Measurements from ENCODE around the gene TMEM272. TPM values are rescaled to one million over a fixed set of nuclear protein-coding genes. Genes with fewer than 3 reads are reported as not detected.

TMEM272 gene
- total and polyA plus RNA-seq, 2 donors (not counting 1 experiment from before 2014, with no cell fraction given), result not detected

DNA sequence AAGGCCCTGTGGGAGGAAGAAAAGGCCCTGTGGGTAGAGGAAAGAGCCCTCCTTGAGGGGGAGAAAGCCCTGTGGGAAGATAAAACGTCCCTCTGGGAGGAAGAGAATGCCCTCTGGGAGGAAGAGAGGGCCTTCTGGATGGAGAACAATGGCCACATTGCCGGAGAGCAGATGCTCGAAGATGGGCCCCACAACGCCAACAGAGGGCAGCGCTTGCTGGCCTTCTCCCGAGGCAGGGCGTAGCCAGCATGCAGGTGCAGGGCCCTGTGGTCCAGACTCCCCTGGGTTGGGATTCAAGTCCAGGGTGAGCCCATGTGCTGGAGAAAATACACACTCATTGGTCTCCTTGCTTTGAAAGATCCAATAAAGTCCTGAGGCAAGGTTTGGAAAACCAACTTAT lies 20.9 kb upstream of the TMEM272 start:
- Histone ChIP-seq H3K4me3 (ENCODE audit: control extremely low read depth in 1 of 5, extremely low read depth in 1 of 5, insufficient read depth in 1 of 5, low read depth in 2 of 5, low read length in 4 of 5) (no peak overlapping the region), H3K9ac (ENCODE audit: low read length) (no peak overlapping the region), H3K4me2 (replicated peaks; ENCODE audit: low read depth, low read length, poor library complexity, severe bottlenecking) (no peak overlapping the region), H3K36me3 (replicated peaks in 1 of 2; ENCODE audit: control extremely low read depth in 1 of 2, control insufficient read depth in 1 of 2, extremely low read depth in 1 of 2, insufficient read depth in 2 of 2, low read length in 1 of 2) (no peaks in the 10 kb centered on the region), H3K79me2 (ENCODE audit: control insufficient read depth, insufficient read depth, low read length) (no peaks in the 10 kb centered on the region), H3K9me3 (ENCODE audit: control extremely low read depth in 1 of 3, control insufficient read depth in 2 of 3, insufficient read depth in 1 of 3, low read length in 2 of 3) (no peaks in the 10 kb centered on the region), H3K4me1 (ENCODE audit: control insufficient read depth in 2 of 2, insufficient read depth in 2 of 2, low read length in 2 of 2) (no peaks in the 10 kb centered on the region), H2AFZ (ENCODE audit: insufficient read depth, low read depth, low read length, poor library complexity, severe bottlenecking) (no peak overlapping the region), H3K27me3 (replicated peaks in 1 of 4; ENCODE audit: control extremely low read depth in 1 of 4, control insufficient read depth in 3 of 4, insufficient read depth in 4 of 4, low read length in 3 of 4) (no peaks in the 10 kb centered on the region), H3K27ac (ENCODE audit: low read length in 2 of 2) (no peak overlapping the region), H4K20me1 (ENCODE audit: control insufficient read depth, insufficient read depth, low read length, poor library complexity, severe bottlenecking) (no peaks in the 10 kb centered on the region)
- POLR2A ChIA-PET, result no interaction called here
- H3K4me3 Mint-ChIP-seq, result no peak overlapping the region
- H3K27ac Mint-ChIP-seq, result no peak overlapping the region
- H3K4me1 Mint-ChIP-seq, result no peaks in the 10 kb centered on the region
- ATAC-seq (ENCODE audit: low read depth) (no peak), DNase-seq (no peak)
- 60% methylated on average over 7 of the region's 7 CpGs for WGBS (ENCODE audit: insufficient coverage)
- peaks cover 19% of the 10 kb centered on the region for H3K27me3 Mint-ChIP-seq
- no peaks in the 10 kb centered on the region for H3K9me3 Mint-ChIP-seq (ENCODE audit: insufficient read depth)
- no peak for TF ChIP-seq EZH2 (IDR thresholded peaks at IDR 0.05; ENCODE audit: borderline replicate concordance, insufficient read depth, low read depth, low read length, poor library complexity, severe bottlenecking)
- TF ChIP-seq, protein P1, sequence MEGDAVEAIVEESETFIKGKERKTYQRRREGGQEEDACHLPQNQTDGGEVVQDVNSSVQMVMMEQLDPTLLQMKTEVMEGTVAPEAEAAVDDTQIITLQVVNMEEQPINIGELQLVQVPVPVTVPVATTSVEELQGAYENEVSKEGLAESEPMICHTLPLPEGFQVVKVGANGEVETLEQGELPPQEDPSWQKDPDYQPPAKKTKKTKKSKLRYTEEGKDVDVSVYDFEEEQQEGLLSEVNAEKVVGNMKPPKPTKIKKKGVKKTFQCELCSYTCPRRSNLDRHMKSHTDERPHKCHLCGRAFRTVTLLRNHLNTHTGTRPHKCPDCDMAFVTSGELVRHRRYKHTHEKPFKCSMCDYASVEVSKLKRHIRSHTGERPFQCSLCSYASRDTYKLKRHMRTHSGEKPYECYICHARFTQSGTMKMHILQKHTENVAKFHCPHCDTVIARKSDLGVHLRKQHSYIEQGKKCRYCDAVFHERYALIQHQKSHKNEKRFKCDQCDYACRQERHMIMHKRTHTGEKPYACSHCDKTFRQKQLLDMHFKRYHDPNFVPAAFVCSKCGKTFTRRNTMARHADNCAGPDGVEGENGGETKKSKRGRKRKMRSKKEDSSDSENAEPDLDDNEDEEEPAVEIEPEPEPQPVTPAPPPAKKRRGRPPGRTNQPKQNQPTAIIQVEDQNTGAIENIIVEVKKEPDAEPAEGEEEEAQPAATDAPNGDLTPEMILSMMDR (IDR thresholded peaks at IDR 0.05), result no peak
- CTCF ChIA-PET, result no interaction called here
- intact Hi-C loops (cut with micrococcal nuclease), result no loop called here

DNA sequence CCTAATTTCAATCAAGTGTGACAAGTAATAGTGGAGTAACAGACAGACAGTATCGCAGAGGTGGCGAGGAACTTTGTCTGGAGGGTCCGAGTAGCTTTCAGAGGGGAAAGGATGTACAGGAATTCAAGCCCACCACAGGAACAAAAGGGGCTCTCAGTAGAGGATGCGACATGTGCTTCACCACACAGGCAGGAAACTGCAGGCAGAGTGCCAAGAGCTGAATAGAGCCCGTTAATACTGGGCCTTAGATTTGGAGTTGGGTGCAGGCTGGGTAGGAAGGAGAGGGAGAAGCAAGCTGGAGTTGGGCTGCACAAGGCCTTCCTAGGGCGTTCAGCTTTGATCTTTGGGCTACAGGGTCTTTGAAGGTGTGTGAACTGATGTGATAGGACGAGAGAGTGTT lies 18.0 kb upstream of the TMEM272 start:
- DNase-seq, result no peak
- POLR2A ChIA-PET, result no interaction called here

More for the DNA sequence above, 18.0 kb upstream of the TMEM272 start:
- 27% methylated on average over 7 of the region's 7 CpGs for WGBS (ENCODE audit: insufficient coverage)
- TF ChIP-seq, protein P1 (IDR thresholded peaks at IDR 0.05), result no peak
- no peak for TF ChIP-seq EZH2 (IDR thresholded peaks at IDR 0.05; ENCODE audit: borderline replicate concordance, insufficient read depth, low read depth, low read length, poor library complexity, severe bottlenecking)
- Histone ChIP-seq H3K27ac (ENCODE audit: low read length in 2 of 2) (no peak overlapping the region), H3K4me1 (ENCODE audit: control insufficient read depth in 2 of 2, insufficient read depth in 2 of 2, low read length in 2 of 2) (no peaks in the 10 kb centered on the region), H3K9me3 (ENCODE audit: control extremely low read depth in 1 of 3, control insufficient read depth in 2 of 3, insufficient read depth in 1 of 3, low read length in 2 of 3) (no peaks in the 10 kb centered on the region), H3K79me2 (ENCODE audit: control insufficient read depth, insufficient read depth, low read length) (no peaks in the 10 kb centered on the region), H4K20me1 (ENCODE audit: control insufficient read depth, insufficient read depth, low read length, poor library complexity, severe bottlenecking) (no peaks in the 10 kb centered on the region), H3K27me3 (replicated peaks in 1 of 4; ENCODE audit: control extremely low read depth in 1 of 4, control insufficient read depth in 3 of 4, insufficient read depth in 4 of 4, low read length in 3 of 4) (no peaks in the 10 kb centered on the region), H3K4me3 (ENCODE audit: control extremely low read depth in 1 of 5, extremely low read depth in 1 of 5, insufficient read depth in 1 of 5, low read depth in 2 of 5, low read length in 4 of 5) (no peak overlapping the region), H3K4me2 (replicated peaks; ENCODE audit: low read depth, low read length, poor library complexity, severe bottlenecking) (no peak overlapping the region), H3K36me3 (replicated peaks in 1 of 2; ENCODE audit: control extremely low read depth in 1 of 2, control insufficient read depth in 1 of 2, extremely low read depth in 1 of 2, insufficient read depth in 2 of 2, low read length in 1 of 2) (no peaks in the 10 kb centered on the region), H3K9ac (ENCODE audit: low read length) (no peak overlapping the region), H2AFZ (ENCODE audit: insufficient read depth, low read depth, low read length, poor library complexity, severe bottlenecking) (no peak overlapping the region)
- Mint-ChIP-seq H3K4me3 (no peak overlapping the region), H3K27ac (no peak overlapping the region), H3K4me1 (no peaks in the 10 kb centered on the region), H3K9me3 (ENCODE audit: insufficient read depth) (no peaks in the 10 kb centered on the region), H3K27me3 (peaks cover 13% of the 10 kb centered on the region)
- CTCF ChIA-PET, result no interaction called here
- intact Hi-C loops (cut with micrococcal nuclease), result no loop called here
- no peak for ATAC-seq (ENCODE audit: low read depth)
